IMR-90 (cell line): ENCODE data around the gene GPSM1. TPM values are rescaled to one million over a fixed set of nuclear protein-coding genes. Genes with fewer than 3 reads are reported as not detected.

Experiments
- ATAC-seq: fragments of 200-7000 bp; cut with Tn5 transposase; 2 replicates; pipeline ENCODE4 v1.9.1; 2020; ENCODE audit warnings: low read depth, mild to moderate bottlenecking, moderate library complexity
- BruUV-seq: library from RNA; stranded (reverse); fragments of 400-500 nt; replicated peaks from 2 replicates; lab custom pipeline; 2021; lab: Mats Ljungman, UMichigan
- CTCF ChIA-PET: fragments of 300-600 bp; formaldehyde crosslinking; extraction: SDS; loops from one replicate; lab custom pipeline; 2021; ENCODE audit warnings: antibody characterized with exemption; lab: Yijun Ruan, JAX
- POLR2A ChIA-PET: fragments of 300-600 bp; sonication (Branson Sonifier 250); formaldehyde crosslinking; loops from one replicate; lab custom pipeline; 2022; ENCODE audit warnings: antibody characterized with exemption; ENCODE audit not compliant: unreplicated experiment; lab: Charles Lee
- DNase-seq: peaks from one replicate; pipeline ENCODE4 v3.0.0; 2013
- H2AFZ ChIP-seq: replicated peaks from 2 replicates; pipeline ENCODE3; 2013; ENCODE audit warnings: low read length, mild to moderate bottlenecking; ENCODE audit not compliant: poor library complexity
- H2AK5ac ChIP-seq: 2 replicates; pipeline ENCODE4 v1.6.1; 2013; ENCODE audit warnings: low read depth, low read length, inconsistent platforms
- H2AK9ac ChIP-seq: replicated peaks from 2 replicates; pipeline ENCODE3; 2013; ENCODE audit warnings: mild to moderate bottlenecking, low read depth, low read length, moderate library complexity; ENCODE audit not compliant: poor library complexity
- H2BK120ac ChIP-seq: 2 replicates; pipeline ENCODE4 v1.6.1; 2013; ENCODE audit warnings: low read depth, low read length, inconsistent platforms
- H2BK15ac ChIP-seq: 3 replicates; pipeline ENCODE4 v1.6.1; 2013; ENCODE audit warnings: low read depth, low read length, inconsistent platforms
- H2BK20ac ChIP-seq: 2 replicates; pipeline ENCODE4 v1.6.1; 2013; ENCODE audit warnings: low read depth, mild to moderate bottlenecking, inconsistent platforms, low read length, moderate library complexity
- H2BK5ac ChIP-seq: 2 replicates; pipeline ENCODE4 v1.6.1; 2013; ENCODE audit warnings: mild to moderate bottlenecking, low read depth, low read length, inconsistent platforms; ENCODE audit not compliant: poor library complexity, severe bottlenecking
- H3K14ac ChIP-seq: replicated peaks from 2 replicates; pipeline ENCODE4 v1.6.1; 2013; ENCODE audit warnings: low read depth, low read length, inconsistent platforms
- H3K18ac ChIP-seq: 2 replicates; pipeline ENCODE4 v1.6.1; 2013; ENCODE audit warnings: low read depth, low read length, control low read depth
- H3K23ac ChIP-seq: 2 replicates; pipeline ENCODE4 v1.6.1; 2013; ENCODE audit warnings: low read depth, low read length, inconsistent platforms
- H3K27ac ChIP-seq: 2 replicates; pipeline ENCODE4 v1.5.1; 2013; ENCODE audit warnings: mild to moderate bottlenecking, control low read depth, low read length; ENCODE audit not compliant: insufficient read depth
- H3K27me3 ChIP-seq: 2 replicates; pipeline ENCODE4 v1.6.1; 2013; ENCODE audit warnings: low read length; ENCODE audit not compliant: control insufficient read depth, insufficient read depth
- H3K36me3 ChIP-seq: 2 replicates; pipeline ENCODE4 v1.6.1; 2013; ENCODE audit warnings: low read length, mixed read lengths; ENCODE audit not compliant: control insufficient read depth, insufficient read depth
- H3K4ac ChIP-seq: 2 replicates; pipeline ENCODE4 v1.6.1; 2013; ENCODE audit warnings: low read depth, low read length, inconsistent platforms
- H3K4me1 ChIP-seq: 2 replicates; pipeline ENCODE4 v1.6.1; 2013; ENCODE audit warnings: low read length, mixed read lengths; ENCODE audit not compliant: control insufficient read depth, insufficient read depth
- H3K4me2 ChIP-seq: 2 replicates; pipeline ENCODE4 v1.6.1; 2013; ENCODE audit warnings: low read depth, mild to moderate bottlenecking, control low read depth, low read length, moderate library complexity
- H3K4me3 ChIP-seq: 2 replicates; pipeline ENCODE4 v1.5.1; 2013; ENCODE audit warnings: low read depth, mild to moderate bottlenecking, control low read depth, low read length, moderate library complexity; ENCODE audit not compliant: insufficient read depth
- H3K56ac ChIP-seq: 2 replicates; pipeline ENCODE4 v1.6.1; 2013; ENCODE audit warnings: low read length, inconsistent platforms; ENCODE audit not compliant: insufficient read depth; ENCODE audit errors: extremely low read depth
- H3K79me1 ChIP-seq, 2 experiments: 2 replicates each; pipeline ENCODE4 v1.6.1; 2013; ENCODE audit warnings: low read length in 2 of 2, inconsistent platforms in 1 of 2, low read depth in 1 of 2
- H3K9ac ChIP-seq: 2 replicates; pipeline ENCODE4 v1.6.1; 2013; ENCODE audit warnings: low read depth, low read length, control low read depth
- H3K9me1 ChIP-seq: 2 replicates; pipeline ENCODE4 v1.6.1; 2013; ENCODE audit warnings: low read length, inconsistent platforms; ENCODE audit not compliant: insufficient read depth
- H3K9me3 ChIP-seq: 2 replicates; pipeline ENCODE4 v1.6.1; 2013; ENCODE audit warnings: low read length; ENCODE audit not compliant: control insufficient read depth, insufficient read depth
- H4K20me1 ChIP-seq: 2 replicates; pipeline ENCODE4 v1.6.1; 2013; ENCODE audit warnings: low read length, inconsistent platforms; ENCODE audit not compliant: insufficient read depth
- H4K5ac ChIP-seq: 2 replicates; pipeline ENCODE4 v1.6.1; 2013; ENCODE audit warnings: mild to moderate bottlenecking, low read depth, low read length, control low read depth
- H4K8ac ChIP-seq, 2 experiments: 2 replicates each; pipeline ENCODE4 v1.6.1; 2013; ENCODE audit warnings: low read depth in 2 of 2, low read length in 2 of 2, control low read depth in 1 of 2, inconsistent platforms in 1 of 2
- H4K91ac ChIP-seq: 2 replicates; pipeline ENCODE4 v1.6.1; 2013; ENCODE audit warnings: low read depth, low read length, inconsistent platforms; ENCODE audit not compliant: insufficient read depth
- BHLHE40 ChIP-seq: fragments of 150-350 bp; IDR thresholded peaks from 2 replicates; pipeline ENCODE4 v1.6.1; 2016; ENCODE audit warnings: mild to moderate bottlenecking, low read depth, low read length
- CEBPB ChIP-seq: IDR thresholded peaks from 2 replicates; pipeline ENCODE4 v1.6.1; 2012; ENCODE audit warnings: low read depth, low read length, improper control_type of control experiment
- CHD1 ChIP-seq: IDR thresholded peaks from 2 replicates; pipeline ENCODE4 v1.6.1; 2012; ENCODE audit warnings: low read depth, low read length, improper control_type of control experiment
- ELK1 ChIP-seq: fragments of 150-350 bp; IDR thresholded peaks from 2 replicates; pipeline ENCODE4 v1.6.1; 2016; ENCODE audit warnings: low read depth, mild to moderate bottlenecking, low read length, moderate library complexity, borderline replicate concordance
- FOS ChIP-seq: fragments of 150-350 bp; IDR thresholded peaks from 2 replicates; pipeline ENCODE4 v1.6.1; 2016; ENCODE audit warnings: low read depth, low read length
- MAFK ChIP-seq: IDR thresholded peaks from 2 replicates; pipeline ENCODE4 v1.6.1; 2012; ENCODE audit warnings: low read depth, low read length, improper control_type of control experiment
- MAZ ChIP-seq: IDR thresholded peaks from 2 replicates; pipeline ENCODE4 v1.6.1; 2012; ENCODE audit warnings: low read depth, mild to moderate bottlenecking, low read length, improper control_type of control experiment, moderate library complexity, borderline replicate concordance
- MXI1 ChIP-seq: IDR thresholded peaks from 2 replicates; pipeline ENCODE4 v1.6.1; 2012; ENCODE audit warnings: low read depth, mild to moderate bottlenecking, low read length, moderate library complexity, borderline replicate concordance
- POLR2A ChIP-seq: IDR thresholded peaks from 2 replicates; pipeline ENCODE4 v1.6.1; 2012; ENCODE audit warnings: mild to moderate bottlenecking, low read depth, low read length
- RAD21 ChIP-seq: IDR thresholded peaks from 2 replicates; pipeline ENCODE4 v1.6.1; 2012; ENCODE audit warnings: low read length, improper control_type of control experiment
- RFX5 ChIP-seq: IDR thresholded peaks from 2 replicates; pipeline ENCODE4 v1.8.0; 2012; ENCODE audit warnings: low read depth, mild to moderate bottlenecking, low read length, moderate library complexity
- SMC3 ChIP-seq: fragments of 150-350 bp; IDR thresholded peaks from 2 replicates; pipeline ENCODE4 v1.6.1; 2016; ENCODE audit warnings: low read depth, mild to moderate bottlenecking, antibody characterized with exemption, low read length, moderate library complexity
- WGBS, 2 experiments: methylation state at CpG; one replicate each; pipeline versions ENCODE4 v1.1.5 to v1.1.7; 2013; ENCODE audit warnings: missing lambda C conversion rate in 2 of 2; ENCODE audit not compliant: insufficient read length in 1 of 2; ENCODE audit errors: extremely low coverage in 2 of 2; 5-methylcytosine and 5-hydroxymethylcytosine counted together
- dilution Hi-C: fragments of 300-500 bp; cut with HindIII; formaldehyde crosslinking; loops from one replicate; pipeline ENCODE4 v1.14.3; 2018; ENCODE audit warnings: low sequenced_read_pairs; ENCODE audit not compliant: unreplicated experiment
- in situ Hi-C: fragments of 300-500 bp; cut with MboI; formaldehyde crosslinking; loops from 3 replicates; pipeline ENCODE4 v1.14.3; 2019; ENCODE audit warnings: low sequenced_read_pairs, inconsistent platforms, mixed read lengths
- intact Hi-C: fragments of 100-400 bp; cut with micrococcal nuclease; formaldehyde crosslinking; loops from 2 replicates; pipeline ENCODE4 v1.10.0; 2022
- polyA plus RNA-seq, 3 experiments: library from polyadenylated mRNA; depleted of rRNA; stranded (reverse); fragments of >200 nt; gene quantifications; 2 replicates each; pipeline ENCODE4 v1.2.3, GENCODE V29; 2012; ENCODE audit warnings: low replicate concordance in 1 of 3
- total RNA-seq: library from RNA; depleted of rRNA; stranded (reverse); fragments of >200 nt; gene quantifications from 2 replicates; pipeline ENCODE4 v1.2.3, GENCODE V29; 2012
- TF ChIP-seq, protein P1 (sequence below): fragments of 150-350 bp; IDR thresholded peaks from 2 replicates; pipeline ENCODE4 v1.6.1; 2017; ENCODE audit warnings: mild to moderate bottlenecking, antibody characterized with exemption, low read length, low read depth
- TF ChIP-seq, protein P2 (sequence below): conservative IDR thresholded peaks from 2 replicates; pipeline ENCODE4 v1.5.1; 2012; ENCODE audit warnings: mild to moderate bottlenecking, low read depth, low read length, improper control_type of control experiment

Gene GPSM1
- total and polyA plus RNA-seq, 2 of the 4 experiments (the other 2 are of a cell fraction): 28.7 to 71.2 TPM

DNA sequence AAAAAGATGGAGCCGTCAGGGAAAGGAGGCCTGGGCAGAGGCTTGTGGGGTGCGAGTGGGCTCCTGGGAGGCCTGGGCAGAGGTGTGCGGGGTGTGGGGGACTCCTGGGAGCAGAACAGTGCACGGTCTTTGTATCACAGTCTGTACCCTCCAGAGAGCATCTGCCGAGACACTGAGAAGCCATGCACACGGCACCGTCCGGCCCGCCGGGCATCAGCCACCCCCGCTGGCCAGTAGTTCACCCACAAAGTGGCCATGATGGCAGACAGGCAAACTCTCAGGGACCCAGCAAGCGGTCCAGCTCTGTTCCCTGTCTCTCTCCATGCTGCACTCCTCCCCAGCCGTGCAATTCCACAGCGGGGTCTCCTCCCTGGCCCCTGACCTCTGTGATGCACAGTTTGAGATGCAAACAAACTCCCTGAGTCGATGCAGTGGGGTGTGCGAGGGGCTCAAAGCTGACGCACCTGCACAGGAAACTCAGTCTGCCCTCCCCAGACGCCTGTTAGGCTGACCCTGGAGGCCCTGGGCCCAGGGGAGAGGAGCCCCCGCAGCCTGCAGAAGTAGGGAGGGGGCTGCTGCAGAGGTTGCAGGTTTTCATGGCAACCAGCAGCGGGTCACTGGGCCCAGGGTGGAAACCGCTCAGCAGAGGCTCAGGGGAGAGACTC lies 9.1 kb upstream of the GPSM1 start:
- no peak overlapping the region for H2AK5ac ChIP-seq
- no peak overlapping the region for H3K27ac ChIP-seq
- BruUV-seq: no TSS peak
- H3K9ac ChIP-seq: no peak overlapping the region
- H4K5ac ChIP-seq: no peak overlapping the region
- no peak overlapping the region for H2BK15ac ChIP-seq
- in situ Hi-C loops (no loop called here), intact Hi-C loops (no loop called here), dilution Hi-C loops (no loop called here)
- H4K91ac ChIP-seq: no peak overlapping the region
- no peak overlapping the region for H2AK9ac ChIP-seq
- H3K4me3 ChIP-seq: no peak overlapping the region
- H3K9me3 ChIP-seq: peaks cover 17% of the 10 kb centered on the region
- WGBS, 2 experiments: 75% methylated on average over 11 of the region's 21 CpGs; no CpG with 5 or more reads in 1 of the 2 experiments
- ATAC-seq (no peak), DNase-seq (no peak)
- H3K79me1 ChIP-seq: no peaks in the 10 kb centered on the region
- H3K4ac ChIP-seq: no peak overlapping the region
- H4K8ac ChIP-seq: no peak overlapping the region
- H3K14ac ChIP-seq: no peak overlapping the region
- H3K9me1 ChIP-seq: no peaks in the 10 kb centered on the region
- TF ChIP-seq POLR2A (no peak), BHLHE40 (no peak), SMC3 (no peak), RAD21 (no peak), FOS (no peak), MAZ (no peak), MXI1 (no peak), ELK1 (no peak), CHD1 (no peak), RFX5 (no peak), MAFK (no peak), CEBPB (no peak)
- TF ChIP-seq, protein P1, sequence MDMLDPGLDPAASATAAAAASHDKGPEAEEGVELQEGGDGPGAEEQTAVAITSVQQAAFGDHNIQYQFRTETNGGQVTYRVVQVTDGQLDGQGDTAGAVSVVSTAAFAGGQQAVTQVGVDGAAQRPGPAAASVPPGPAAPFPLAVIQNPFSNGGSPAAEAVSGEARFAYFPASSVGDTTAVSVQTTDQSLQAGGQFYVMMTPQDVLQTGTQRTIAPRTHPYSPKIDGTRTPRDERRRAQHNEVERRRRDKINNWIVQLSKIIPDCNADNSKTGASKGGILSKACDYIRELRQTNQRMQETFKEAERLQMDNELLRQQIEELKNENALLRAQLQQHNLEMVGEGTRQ: no peak
- TF ChIP-seq, protein P2, sequence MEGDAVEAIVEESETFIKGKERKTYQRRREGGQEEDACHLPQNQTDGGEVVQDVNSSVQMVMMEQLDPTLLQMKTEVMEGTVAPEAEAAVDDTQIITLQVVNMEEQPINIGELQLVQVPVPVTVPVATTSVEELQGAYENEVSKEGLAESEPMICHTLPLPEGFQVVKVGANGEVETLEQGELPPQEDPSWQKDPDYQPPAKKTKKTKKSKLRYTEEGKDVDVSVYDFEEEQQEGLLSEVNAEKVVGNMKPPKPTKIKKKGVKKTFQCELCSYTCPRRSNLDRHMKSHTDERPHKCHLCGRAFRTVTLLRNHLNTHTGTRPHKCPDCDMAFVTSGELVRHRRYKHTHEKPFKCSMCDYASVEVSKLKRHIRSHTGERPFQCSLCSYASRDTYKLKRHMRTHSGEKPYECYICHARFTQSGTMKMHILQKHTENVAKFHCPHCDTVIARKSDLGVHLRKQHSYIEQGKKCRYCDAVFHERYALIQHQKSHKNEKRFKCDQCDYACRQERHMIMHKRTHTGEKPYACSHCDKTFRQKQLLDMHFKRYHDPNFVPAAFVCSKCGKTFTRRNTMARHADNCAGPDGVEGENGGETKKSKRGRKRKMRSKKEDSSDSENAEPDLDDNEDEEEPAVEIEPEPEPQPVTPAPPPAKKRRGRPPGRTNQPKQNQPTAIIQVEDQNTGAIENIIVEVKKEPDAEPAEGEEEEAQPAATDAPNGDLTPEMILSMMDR: no peak
- H3K56ac ChIP-seq: no peak overlapping the region
- no peak overlapping the region for H2BK120ac ChIP-seq
- no peak overlapping the region for H2AFZ ChIP-seq
- no peak overlapping the region for H3K18ac ChIP-seq
- H3K27me3 ChIP-seq: no peaks in the 10 kb centered on the region
- ChIA-PET POLR2A (no interaction called here), CTCF (no interaction called here)
- no peak overlapping the region for H3K4me2 ChIP-seq
- H3K23ac ChIP-seq: no peak overlapping the region
- H4K20me1 ChIP-seq: no peaks in the 10 kb centered on the region
- no peaks in the 10 kb centered on the region for H3K36me3 ChIP-seq
- H2BK20ac ChIP-seq: no peak overlapping the region
- peaks cover 3% of the 10 kb centered on the region; the same call in 1 of the 2 replicates for H3K4me1 ChIP-seq
- no peak overlapping the region for H2BK5ac ChIP-seq
